ENCODE data around the gene GFOD1.

GRCh38 chr6:13511913-13512717 lies 24.7 kb upstream of the GFOD1 start:
- TF ChIP-seq, protein P1, sequence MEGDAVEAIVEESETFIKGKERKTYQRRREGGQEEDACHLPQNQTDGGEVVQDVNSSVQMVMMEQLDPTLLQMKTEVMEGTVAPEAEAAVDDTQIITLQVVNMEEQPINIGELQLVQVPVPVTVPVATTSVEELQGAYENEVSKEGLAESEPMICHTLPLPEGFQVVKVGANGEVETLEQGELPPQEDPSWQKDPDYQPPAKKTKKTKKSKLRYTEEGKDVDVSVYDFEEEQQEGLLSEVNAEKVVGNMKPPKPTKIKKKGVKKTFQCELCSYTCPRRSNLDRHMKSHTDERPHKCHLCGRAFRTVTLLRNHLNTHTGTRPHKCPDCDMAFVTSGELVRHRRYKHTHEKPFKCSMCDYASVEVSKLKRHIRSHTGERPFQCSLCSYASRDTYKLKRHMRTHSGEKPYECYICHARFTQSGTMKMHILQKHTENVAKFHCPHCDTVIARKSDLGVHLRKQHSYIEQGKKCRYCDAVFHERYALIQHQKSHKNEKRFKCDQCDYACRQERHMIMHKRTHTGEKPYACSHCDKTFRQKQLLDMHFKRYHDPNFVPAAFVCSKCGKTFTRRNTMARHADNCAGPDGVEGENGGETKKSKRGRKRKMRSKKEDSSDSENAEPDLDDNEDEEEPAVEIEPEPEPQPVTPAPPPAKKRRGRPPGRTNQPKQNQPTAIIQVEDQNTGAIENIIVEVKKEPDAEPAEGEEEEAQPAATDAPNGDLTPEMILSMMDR (IDR thresholded peaks at IDR 0.05), result no peak
- no peak for TF ChIP-seq POLR2A (IDR thresholded peaks at IDR 0.05)

Data from heart left ventricle (tissue), 13 donors.